OCI-LY1 (cell line): ENCODE results near the gene DOCK2.

Experiments used
- H2AFZ ChIP-seq: fragments of 200-600 bp; sonication (generic), shearing (Covaris generic); 2 replicates; pipeline ENCODE4 v1.6.0; 2014; ENCODE audit warnings: antibody characterized with exemption, mild to moderate bottlenecking, low read length
- H3F3A ChIP-seq: fragments of 200-600 bp; sonication (generic), shearing (Covaris generic); 2 replicates; pipeline ENCODE4 v1.6.0; 2014; ENCODE audit warnings: mild to moderate bottlenecking, antibody characterized with exemption, low read length, moderate library complexity; ENCODE audit not compliant: insufficient read depth
- H3K27ac ChIP-seq: fragments of 200-600 bp; sonication (generic); 2 replicates; pipeline ENCODE4 v1.5.1; 2014; ENCODE audit warnings: low read length, mixed run types, mild to moderate bottlenecking, low read depth; ENCODE audit not compliant: poor library complexity, severe bottlenecking
- H3K27me3 ChIP-seq: fragments of 200-600 bp; sonication (generic); 2 replicates; pipeline ENCODE4 v1.6.0; 2014; ENCODE audit warnings: antibody characterized with exemption, mild to moderate bottlenecking, low read length, moderate library complexity; ENCODE audit not compliant: insufficient read depth
- H3K36me3 ChIP-seq: fragments of 200-600 bp; sonication (generic); 2 replicates; pipeline ENCODE4 v1.6.1; 2014; ENCODE audit warnings: mild to moderate bottlenecking, antibody characterized with exemption, low read length, moderate library complexity, mixed read lengths; ENCODE audit not compliant: insufficient read depth
- H3K4me1 ChIP-seq: fragments of 200-600 bp; sonication (generic); 2 replicates; pipeline ENCODE4 v1.5.1; 2014; ENCODE audit warnings: mild to moderate bottlenecking, low read length, moderate library complexity; ENCODE audit not compliant: insufficient read depth, severe bottlenecking
- H3K4me2 ChIP-seq: fragments of 200-600 bp; sonication (generic), shearing (Covaris generic); 2 replicates; pipeline ENCODE4 v1.6.1; 2014; ENCODE audit warnings: low read length
- H3K4me3 ChIP-seq: fragments of 200-600 bp; sonication (generic); 2 replicates; pipeline ENCODE4 v1.5.1; 2014; ENCODE audit warnings: low read length, low read depth, mild to moderate bottlenecking, mixed read lengths; ENCODE audit not compliant: poor library complexity, severe bottlenecking
- H3K79me2 ChIP-seq: fragments of 200-600 bp; shearing (Covaris generic); 2 replicates; pipeline ENCODE4 v1.6.1; 2016; ENCODE audit warnings: mixed run types, low read length, mixed read lengths; ENCODE audit not compliant: insufficient read depth
- H3K9ac ChIP-seq: fragments of 200-600 bp; sonication (generic), shearing (Covaris generic); 2 replicates; pipeline ENCODE4 v1.6.1; 2014; ENCODE audit warnings: mild to moderate bottlenecking, low read length, mixed read lengths
- H3K9me2 ChIP-seq: fragments of 200-600 bp; sonication (generic), shearing (Covaris generic); 2 replicates; pipeline ENCODE4 v1.6.1; 2014; ENCODE audit warnings: low read depth, mild to moderate bottlenecking, low read length, mixed read lengths
- H3K9me3 ChIP-seq: fragments of 200-600 bp; shearing (Covaris generic); 2 replicates; pipeline ENCODE4 v1.6.1; 2014; ENCODE audit warnings: low read length, mixed read lengths
- H4K20me1 ChIP-seq: fragments of 200-600 bp; sonication (generic), shearing (Covaris generic); 2 replicates; pipeline ENCODE4 v1.6.0; 2016; ENCODE audit warnings: mild to moderate bottlenecking, low read length; ENCODE audit not compliant: insufficient read depth
- CTCF ChIP-seq: fragments of 200-600 bp; sonication (generic), shearing (Covaris generic); IDR thresholded peaks from 2 replicates; pipeline ENCODE4 v1.5.1; 2017; ENCODE audit warnings: mild to moderate bottlenecking, antibody characterized with exemption, low read length, moderate library complexity, mixed read lengths
- EZH2 ChIP-seq: fragments of 200-600 bp; sonication (generic), shearing (Covaris generic); IDR thresholded peaks from 2 replicates; pipeline ENCODE4 v1.8.0; 2017; ENCODE audit warnings: borderline replicate concordance, mixed run types, mild to moderate bottlenecking, antibody characterized with exemption, low read length, moderate library complexity, mixed read lengths

Gene DOCK2

GRCh38 chr5:169728418-169728817 is 91.3 kb downstream of the DOCK2 start:
- no peak overlapping the region for H3K4me2 ChIP-seq
- peaks cover 86% of the 10 kb centered on the region for H3K36me3 ChIP-seq
- no peak overlapping the region for H3K4me3 ChIP-seq
- H4K20me1 ChIP-seq: no peaks in the 10 kb centered on the region
- H3K27me3 ChIP-seq: no peaks in the 10 kb centered on the region
- H3K27ac ChIP-seq: no peak overlapping the region
- TF ChIP-seq EZH2 (no peak), CTCF (no peak)
- no peak overlapping the region for H2AFZ ChIP-seq
- H3K9me2 ChIP-seq: no peaks in the 10 kb centered on the region
- H3K4me1 ChIP-seq: no peaks in the 10 kb centered on the region
- H3K79me2 ChIP-seq: peaks cover 3% of the 10 kb centered on the region; the same call in 1 of the 2 replicates
- H3K9ac ChIP-seq: no peak overlapping the region
- peaks cover under 1% of the 10 kb centered on the region for H3K9me3 ChIP-seq
- H3F3A ChIP-seq: no peaks in the 10 kb centered on the region

- Histone ChIP-seq H3K4me1 (no peaks in the 10 kb centered on the region), H3K9me2 (no peaks in the 10 kb centered on the region), H3K79me2 (peaks cover 4% of the 10 kb centered on the region; the same call in 1 of the 2 replicates), H4K20me1 (no peaks in the 10 kb centered on the region), H3K4me3 (no peak overlapping the region), H3F3A (no peaks in the 10 kb centered on the region), H3K4me2 (no peak overlapping the region), H3K27me3 (no peaks in the 10 kb centered on the region), H3K9ac (no peak overlapping the region), H3K27ac (no peak overlapping the region), H2AFZ (no peak overlapping the region), H3K9me3 (peaks cover 3% of the 10 kb centered on the region), H3K36me3 (peaks cover 92% of the 10 kb centered on the region)
- TF ChIP-seq EZH2 (no peak), CTCF (no peak)
Measured at GRCh38 chr5:169731221-169731620, 94.1 kb downstream of the DOCK2 start.

DNA sequence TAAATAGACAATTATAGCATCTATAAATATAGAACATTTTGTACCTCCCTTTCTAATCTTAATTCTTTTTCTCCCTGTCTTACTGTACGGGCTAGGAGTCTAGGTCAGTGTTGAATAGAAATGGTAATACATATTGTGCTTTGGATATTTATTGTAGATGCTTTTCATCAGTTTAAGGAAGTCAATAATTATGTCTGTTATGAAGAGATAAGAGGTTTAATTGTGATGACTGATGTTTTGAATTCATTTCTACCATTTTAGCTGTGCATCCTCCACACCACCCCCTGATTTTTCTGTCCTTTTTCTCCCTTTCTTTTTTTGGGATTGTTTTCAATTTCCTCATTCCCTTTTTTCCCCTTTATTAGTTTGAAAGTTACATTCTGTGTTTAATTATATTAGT is 95.8 kb downstream of the DOCK2 start:
- Histone ChIP-seq H3K4me3 (no peak overlapping the region), H3K4me2 (no peak overlapping the region), H3K79me2 (peaks cover 4% of the 10 kb centered on the region; the same call in 1 of the 2 replicates), H3K9me2 (no peaks in the 10 kb centered on the region), H2AFZ (no peak overlapping the region), H3K4me1 (no peaks in the 10 kb centered on the region), H4K20me1 (no peaks in the 10 kb centered on the region), H3K27ac (no peak overlapping the region), H3K36me3 (peaks cover 96% of the 10 kb centered on the region), H3K9me3 (peaks cover 3% of the 10 kb centered on the region), H3K27me3 (no peaks in the 10 kb centered on the region), H3F3A (no peaks in the 10 kb centered on the region), H3K9ac (no peak overlapping the region)
- TF ChIP-seq EZH2 (no peak), CTCF (no peak)
